Thyroid gland (tissue), 4 donors: ENCODE results near the gene OR7G2.

Source experiments
- POLR2A ChIP-seq, 2 donors: fragments of 450-650 bp; IDR thresholded peaks; one replicate each; pipeline ENCODE4 v1.6.1; 2017; ENCODE audit warnings: antibody characterized with exemption in 2 of 2, mild to moderate bottlenecking in 2 of 2, moderate library complexity in 1 of 2
- TF ChIP-seq, protein P1 (sequence below), 6 experiments: fragments of 200-600 bp in 3 of 6; fragments of 450-650 bp in 3 of 6; sonication (generic) in 3 of 6; IDR thresholded peaks; one replicate each; pipeline ENCODE4 v1.5.1; 2016 to 2019; ENCODE audit warnings: antibody characterized with exemption in 6 of 6, mild to moderate bottlenecking in 2 of 6, inconsistent platforms in 1 of 6, moderate library complexity in 1 of 6

DNA sequence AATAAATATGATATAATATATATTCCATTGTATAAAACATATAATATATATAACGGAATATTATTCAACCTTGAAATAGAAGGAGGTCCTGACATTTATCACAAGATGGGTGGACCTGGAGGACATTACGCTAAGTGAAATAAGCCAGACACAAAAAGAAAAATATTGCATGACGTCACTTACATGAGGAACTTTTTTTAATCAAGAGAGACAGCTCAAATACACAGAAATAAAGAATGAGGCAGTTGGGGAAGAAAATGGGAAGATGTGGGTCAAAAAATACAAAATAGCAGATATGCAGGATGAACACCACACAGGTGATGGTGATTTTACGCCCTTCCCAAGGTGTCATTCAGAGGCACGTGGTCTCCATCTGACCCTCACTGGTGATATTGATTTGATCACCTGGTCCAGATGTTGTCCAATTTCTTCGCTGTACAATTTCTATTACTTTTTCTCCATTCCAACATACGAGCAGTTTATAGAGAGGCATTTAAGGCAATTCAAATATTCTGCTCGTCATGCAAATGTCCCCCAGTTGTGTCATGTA is 32.4 kb upstream of the OR7G2 start:
- TF ChIP-seq POLR2A (IDR thresholded peaks at IDR 0.05): no peak
- TF ChIP-seq, protein P1, sequence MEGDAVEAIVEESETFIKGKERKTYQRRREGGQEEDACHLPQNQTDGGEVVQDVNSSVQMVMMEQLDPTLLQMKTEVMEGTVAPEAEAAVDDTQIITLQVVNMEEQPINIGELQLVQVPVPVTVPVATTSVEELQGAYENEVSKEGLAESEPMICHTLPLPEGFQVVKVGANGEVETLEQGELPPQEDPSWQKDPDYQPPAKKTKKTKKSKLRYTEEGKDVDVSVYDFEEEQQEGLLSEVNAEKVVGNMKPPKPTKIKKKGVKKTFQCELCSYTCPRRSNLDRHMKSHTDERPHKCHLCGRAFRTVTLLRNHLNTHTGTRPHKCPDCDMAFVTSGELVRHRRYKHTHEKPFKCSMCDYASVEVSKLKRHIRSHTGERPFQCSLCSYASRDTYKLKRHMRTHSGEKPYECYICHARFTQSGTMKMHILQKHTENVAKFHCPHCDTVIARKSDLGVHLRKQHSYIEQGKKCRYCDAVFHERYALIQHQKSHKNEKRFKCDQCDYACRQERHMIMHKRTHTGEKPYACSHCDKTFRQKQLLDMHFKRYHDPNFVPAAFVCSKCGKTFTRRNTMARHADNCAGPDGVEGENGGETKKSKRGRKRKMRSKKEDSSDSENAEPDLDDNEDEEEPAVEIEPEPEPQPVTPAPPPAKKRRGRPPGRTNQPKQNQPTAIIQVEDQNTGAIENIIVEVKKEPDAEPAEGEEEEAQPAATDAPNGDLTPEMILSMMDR (IDR thresholded peaks at IDR 0.05): no peak
